ENCODE measurements around the gene NOTCH4.
A peak's percentile ranks its signal among the peaks of the same experiment; 100 is the strongest.

Gene NOTCH4

DNA sequence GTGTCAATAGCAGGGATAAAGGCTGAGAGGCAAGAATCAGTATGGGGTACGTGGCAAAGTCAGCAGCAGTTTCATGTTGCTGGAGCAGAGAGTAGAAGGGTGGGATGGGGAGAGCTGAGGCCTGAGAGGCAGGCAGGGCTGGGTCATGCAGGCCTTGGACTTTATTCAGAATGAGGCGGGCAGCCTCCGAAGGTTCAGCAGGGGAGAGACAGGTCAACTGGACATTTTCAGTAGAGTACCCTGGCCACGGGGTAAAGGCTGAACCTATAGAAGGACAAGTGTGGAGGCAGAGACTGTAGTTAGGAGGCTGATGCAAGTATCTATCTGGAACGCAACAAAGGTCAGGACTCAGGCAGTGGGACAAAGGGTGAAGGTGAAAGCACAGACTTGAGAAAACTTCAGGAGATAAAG lies 13.7 kb downstream of the NOTCH4 start:
- CTCF ChIA-PET: no interaction called here
- no peaks in the 10 kb centered on the region for H3K4me1 ChIP-seq (ENCODE audit: control insufficient read depth, insufficient read depth, low read length)
- H3K27ac ChIP-seq (ENCODE audit: extremely low read depth, low read depth, low read length): no peak overlapping the region

DNA sequence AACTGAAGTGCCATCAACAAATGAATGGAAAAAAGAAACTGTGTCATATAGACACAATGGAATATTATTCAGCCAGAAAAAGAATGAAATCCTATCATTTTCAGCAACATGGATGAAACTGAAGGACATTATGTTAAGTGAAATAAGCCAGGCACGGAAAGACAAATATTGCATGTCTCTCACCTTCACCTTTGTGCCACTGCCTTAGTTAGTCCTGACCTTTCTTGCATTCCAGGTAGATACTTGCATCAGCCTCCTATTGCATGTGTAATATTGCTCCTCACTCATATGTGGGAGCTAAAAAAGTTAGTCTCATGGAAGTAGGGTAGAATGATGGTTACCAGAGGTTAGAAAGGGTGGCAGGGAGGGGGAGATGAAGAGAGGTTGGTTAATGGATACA lies 14.9 kb downstream of the NOTCH4 start:
- TF ChIP-seq, protein P1, sequence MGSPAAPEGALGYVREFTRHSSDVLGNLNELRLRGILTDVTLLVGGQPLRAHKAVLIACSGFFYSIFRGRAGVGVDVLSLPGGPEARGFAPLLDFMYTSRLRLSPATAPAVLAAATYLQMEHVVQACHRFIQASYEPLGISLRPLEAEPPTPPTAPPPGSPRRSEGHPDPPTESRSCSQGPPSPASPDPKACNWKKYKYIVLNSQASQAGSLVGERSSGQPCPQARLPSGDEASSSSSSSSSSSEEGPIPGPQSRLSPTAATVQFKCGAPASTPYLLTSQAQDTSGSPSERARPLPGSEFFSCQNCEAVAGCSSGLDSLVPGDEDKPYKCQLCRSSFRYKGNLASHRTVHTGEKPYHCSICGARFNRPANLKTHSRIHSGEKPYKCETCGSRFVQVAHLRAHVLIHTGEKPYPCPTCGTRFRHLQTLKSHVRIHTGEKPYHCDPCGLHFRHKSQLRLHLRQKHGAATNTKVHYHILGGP (tag by site-specific recombination; IDR thresholded peaks at IDR 0.05): no peak
- no peak for TF ChIP-seq ZFP69B (tag by site-specific recombination; IDR thresholded peaks at IDR 0.05)
- no peak for TF ChIP-seq ZNF202 (tag by site-specific recombination; IDR thresholded peaks at IDR 0.05; ENCODE audit: borderline replicate concordance)
- 0 out of 2 replicates have a peak, but pooled peaks have one; percentile 21 for TF ChIP-seq ZNF146 (tag by site-specific recombination; IDR thresholded peaks at IDR 0.05)
- no peak for TF ChIP-seq SALL2 (tag by site-specific recombination; IDR thresholded peaks at IDR 0.05; ENCODE audit: borderline replicate concordance)
- no peak for TF ChIP-seq MZF1 (tag by site-specific recombination; IDR thresholded peaks at IDR 0.05; ENCODE audit: borderline replicate concordance)
- no peak for TF ChIP-seq ZNF747 (tag by site-specific recombination; IDR thresholded peaks at IDR 0.05)
- TF ChIP-seq, protein P2, sequence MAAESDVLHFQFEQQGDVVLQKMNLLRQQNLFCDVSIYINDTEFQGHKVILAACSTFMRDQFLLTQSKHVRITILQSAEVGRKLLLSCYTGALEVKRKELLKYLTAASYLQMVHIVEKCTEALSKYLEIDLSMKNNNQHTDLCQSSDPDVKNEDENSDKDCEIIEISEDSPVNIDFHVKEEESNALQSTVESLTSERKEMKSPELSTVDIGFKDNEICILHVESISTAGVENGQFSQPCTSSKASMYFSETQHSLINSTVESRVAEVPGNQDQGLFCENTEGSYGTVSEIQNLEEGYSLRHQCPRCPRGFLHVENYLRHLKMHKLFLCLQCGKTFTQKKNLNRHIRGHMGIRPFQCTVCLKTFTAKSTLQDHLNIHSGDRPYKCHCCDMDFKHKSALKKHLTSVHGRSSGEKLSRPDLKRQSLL (tag by site-specific recombination; IDR thresholded peaks at IDR 0.05): no peak
- ChIA-PET POLR2A (no interaction called here), CTCF (no interaction called here)
- no peaks in the 10 kb centered on the region for H3K9me3 ChIP-seq (ENCODE audit: control insufficient read depth, insufficient read depth, low read depth, low read length)
- no peaks in the 10 kb centered on the region for H3K36me3 ChIP-seq (ENCODE audit: control insufficient read depth in 2 of 2, insufficient read depth in 1 of 2, low read length in 2 of 2)
- no peak overlapping the region for H3K4me3 ChIP-seq (ENCODE audit: low read depth, low read length)
- H3K27ac ChIP-seq (ENCODE audit: extremely low read depth, low read depth, low read length): no peak overlapping the region
- H3K4me1 ChIP-seq (ENCODE audit: control insufficient read depth, insufficient read depth, low read length): no peaks in the 10 kb centered on the region

More for the DNA sequence above, 13.7 kb downstream of the NOTCH4 start:
- POLR2A ChIA-PET: no interaction called here
- H3K9me3 ChIP-seq (ENCODE audit: control insufficient read depth, insufficient read depth, low read depth, low read length): no peaks in the 10 kb centered on the region
- TF ChIP-seq, protein P3, sequence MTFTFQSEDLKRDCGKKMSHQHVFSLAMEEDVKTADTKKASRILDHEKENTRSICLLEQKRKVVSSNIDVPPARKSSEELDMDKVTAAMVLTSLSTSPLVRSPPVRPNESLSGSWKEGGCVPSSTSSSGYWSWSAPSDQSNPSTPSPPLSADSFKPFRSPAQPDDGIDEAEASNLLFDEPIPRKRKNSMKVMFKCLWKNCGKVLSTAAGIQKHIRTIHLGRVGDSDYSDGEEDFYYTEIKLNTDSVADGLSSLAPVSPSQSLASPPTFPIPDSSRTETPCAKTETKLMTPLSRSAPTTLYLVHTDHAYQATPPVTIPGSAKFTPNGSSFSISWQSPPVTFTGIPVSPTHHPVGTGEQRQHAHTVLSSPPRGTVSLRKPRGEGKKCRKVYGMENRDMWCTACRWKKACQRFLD (tag by site-specific recombination; IDR thresholded peaks at IDR 0.05): no peak
- TF ChIP-seq ZNF155 (tag by site-specific recombination; IDR thresholded peaks at IDR 0.05) (no peak), ZFHX2 (tag by site-specific recombination; conservative IDR thresholded peaks at IDR 0.05) (no peak), ZNF426 (tag by site-specific recombination; IDR thresholded peaks at IDR 0.05) (no peak), MZF1 (tag by site-specific recombination; IDR thresholded peaks at IDR 0.05; ENCODE audit: borderline replicate concordance) (no peak), ZNF19 (tag by site-specific recombination; IDR thresholded peaks at IDR 0.05; ENCODE audit: low read depth) (no peak), ZNF843 (tag by site-specific recombination; IDR thresholded peaks at IDR 0.05) (no peak), ZNF223 (tag by site-specific recombination; IDR thresholded peaks at IDR 0.05) (no peak), SP3 (tag by site-specific recombination; IDR thresholded peaks at IDR 0.05) (no peak)
- TF ChIP-seq, protein P4, sequence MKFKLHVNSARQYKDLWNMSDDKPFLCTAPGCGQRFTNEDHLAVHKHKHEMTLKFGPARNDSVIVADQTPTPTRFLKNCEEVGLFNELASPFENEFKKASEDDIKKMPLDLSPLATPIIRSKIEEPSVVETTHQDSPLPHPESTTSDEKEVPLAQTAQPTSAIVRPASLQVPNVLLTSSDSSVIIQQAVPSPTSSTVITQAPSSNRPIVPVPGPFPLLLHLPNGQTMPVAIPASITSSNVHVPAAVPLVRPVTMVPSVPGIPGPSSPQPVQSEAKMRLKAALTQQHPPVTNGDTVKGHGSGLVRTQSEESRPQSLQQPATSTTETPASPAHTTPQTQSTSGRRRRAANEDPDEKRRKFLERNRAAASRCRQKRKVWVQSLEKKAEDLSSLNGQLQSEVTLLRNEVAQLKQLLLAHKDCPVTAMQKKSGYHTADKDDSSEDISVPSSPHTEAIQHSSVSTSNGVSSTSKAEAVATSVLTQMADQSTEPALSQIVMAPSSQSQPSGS (tag by site-specific recombination; IDR thresholded peaks at IDR 0.05; ENCODE audit: low read depth): no peak
- no peaks in the 10 kb centered on the region for H3K36me3 ChIP-seq (ENCODE audit: control insufficient read depth in 2 of 2, insufficient read depth in 1 of 2, low read length in 2 of 2)
- H3K4me3 ChIP-seq (ENCODE audit: low read depth, low read length): no peak overlapping the region

DNA sequence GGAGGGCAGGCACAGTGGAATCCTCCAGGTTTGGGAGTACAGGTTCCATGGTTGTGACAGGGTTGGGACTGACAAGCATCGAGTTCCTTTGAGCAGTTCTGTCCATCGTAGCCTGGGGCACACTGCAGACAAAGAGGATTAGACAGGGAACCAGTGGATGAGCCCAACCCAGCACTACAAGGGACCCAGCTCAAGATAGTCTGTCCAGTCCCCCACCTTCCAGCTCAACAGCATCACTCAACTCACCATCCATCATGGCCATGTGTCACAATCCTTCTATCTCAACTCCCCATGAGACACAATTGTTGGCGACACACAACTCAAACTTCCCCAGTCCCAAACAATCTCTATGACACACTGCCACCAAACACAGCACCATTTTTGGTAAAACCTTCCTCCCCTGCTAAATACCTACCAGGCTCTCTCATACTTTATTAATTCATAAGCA lies 19.6 kb downstream of the NOTCH4 start:
- Histone ChIP-seq H3K9me3 (ENCODE audit: control insufficient read depth, insufficient read depth, low read depth, low read length) (no peaks in the 10 kb centered on the region), H3K4me3 (ENCODE audit: low read depth, low read length) (no peak overlapping the region), H3K4me1 (ENCODE audit: control insufficient read depth, insufficient read depth, low read length) (peaks cover 6% of the 10 kb centered on the region; the same call in 1 of the 2 replicates), H3K27ac (ENCODE audit: extremely low read depth, low read depth, low read length) (no peak overlapping the region), H3K36me3 (ENCODE audit: control insufficient read depth in 2 of 2, insufficient read depth in 1 of 2, low read length in 2 of 2) (no peaks in the 10 kb centered on the region)
- ChIA-PET CTCF (interaction anchor here (0.6 to 1.9 kb wide), 5 partner anchors 9 to 605 kb away, joined by 3 to 9 read pairs (median 3); no protein-coding TSS in a partner anchor), POLR2A (interaction anchor here (2.4 kb wide), 1 partner anchor 9 kb away, joined by 11 read pairs; no protein-coding TSS in a partner anchor)
- no peak for TF ChIP-seq ZNF664 (tag by site-specific recombination; IDR thresholded peaks at IDR 0.05)
- TF ChIP-seq, protein P5, sequence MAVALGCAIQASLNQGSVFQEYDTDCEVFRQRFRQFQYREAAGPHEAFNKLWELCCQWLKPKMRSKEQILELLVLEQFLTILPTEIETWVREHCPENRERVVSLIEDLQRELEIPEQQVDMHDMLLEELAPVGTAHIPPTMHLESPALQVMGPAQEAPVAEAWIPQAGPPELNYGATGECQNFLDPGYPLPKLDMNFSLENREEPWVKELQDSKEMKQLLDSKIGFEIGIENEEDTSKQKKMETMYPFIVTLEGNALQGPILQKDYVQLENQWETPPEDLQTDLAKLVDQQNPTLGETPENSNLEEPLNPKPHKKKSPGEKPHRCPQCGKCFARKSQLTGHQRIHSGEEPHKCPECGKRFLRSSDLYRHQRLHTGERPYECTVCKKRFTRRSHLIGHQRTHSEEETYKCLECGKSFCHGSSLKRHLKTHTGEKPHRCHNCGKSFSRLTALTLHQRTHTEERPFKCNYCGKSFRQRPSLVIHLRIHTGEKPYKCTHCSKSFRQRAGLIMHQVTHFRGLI (tag by site-specific recombination; IDR thresholded peaks at IDR 0.05): 0 out of 2 replicates have a peak, but pooled peaks have one; percentile 30
- TF ChIP-seq ZNF549 (tag by site-specific recombination; IDR thresholded peaks at IDR 0.05): no peak
- TF ChIP-seq ZNF394 (tag by site-specific recombination; IDR thresholded peaks at IDR 0.05; ENCODE audit: borderline replicate concordance): no peak
- TF ChIP-seq IKZF3 (tag by site-specific recombination; IDR thresholded peaks at IDR 0.05): no peak
- TF ChIP-seq, protein P6, sequence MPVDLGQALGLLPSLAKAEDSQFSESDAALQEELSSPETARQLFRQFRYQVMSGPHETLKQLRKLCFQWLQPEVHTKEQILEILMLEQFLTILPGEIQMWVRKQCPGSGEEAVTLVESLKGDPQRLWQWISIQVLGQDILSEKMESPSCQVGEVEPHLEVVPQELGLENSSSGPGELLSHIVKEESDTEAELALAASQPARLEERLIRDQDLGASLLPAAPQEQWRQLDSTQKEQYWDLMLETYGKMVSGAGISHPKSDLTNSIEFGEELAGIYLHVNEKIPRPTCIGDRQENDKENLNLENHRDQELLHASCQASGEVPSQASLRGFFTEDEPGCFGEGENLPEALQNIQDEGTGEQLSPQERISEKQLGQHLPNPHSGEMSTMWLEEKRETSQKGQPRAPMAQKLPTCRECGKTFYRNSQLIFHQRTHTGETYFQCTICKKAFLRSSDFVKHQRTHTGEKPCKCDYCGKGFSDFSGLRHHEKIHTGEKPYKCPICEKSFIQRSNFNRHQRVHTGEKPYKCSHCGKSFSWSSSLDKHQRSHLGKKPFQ (tag by site-specific recombination; IDR thresholded peaks at IDR 0.05): no peak

Measured in HEK293 (cell line).